Endodermal cell (in vitro differentiated cells): Measurements from ENCODE around the gene LZTS2. TPM values are rescaled to one million over a fixed set of nuclear protein-coding genes. Genes with fewer than 3 reads are reported as not detected.

Source experiments
- DNase-seq: peaks from one replicate; pipeline ENCODE4 v3.0.0-alpha.2; 2017
- H3K27ac ChIP-seq: 2 replicates; pipeline ENCODE4 v1.5.1; 2013; ENCODE audit warnings: mild to moderate bottlenecking, low read depth, low read length, moderate library complexity
- H3K27me3 ChIP-seq: 2 replicates; pipeline ENCODE4 v1.6.1; 2013; ENCODE audit warnings: mild to moderate bottlenecking, low read length, moderate library complexity; ENCODE audit not compliant: insufficient read depth, control insufficient read depth, poor library complexity, severe bottlenecking
- H3K36me3 ChIP-seq: 2 replicates; pipeline ENCODE4 v1.7.0; 2013; ENCODE audit warnings: mild to moderate bottlenecking, low read length, moderate library complexity; ENCODE audit not compliant: control insufficient read depth, insufficient read depth
- H3K4me1 ChIP-seq: one replicate; pipeline ENCODE4 v1.7.0; 2013; ENCODE audit warnings: low read length; ENCODE audit not compliant: control insufficient read depth, insufficient read depth
- H3K4me3 ChIP-seq: 2 replicates; pipeline ENCODE4 v1.5.1; 2013; ENCODE audit warnings: mild to moderate bottlenecking, low read length, moderate library complexity
- H3K9ac ChIP-seq: 2 replicates; pipeline ENCODE4 v1.6.1; 2013; ENCODE audit warnings: mild to moderate bottlenecking, low read length, moderate library complexity; ENCODE audit not compliant: poor library complexity, severe bottlenecking; ENCODE audit errors: extremely low read depth
- H3K9me3 ChIP-seq: 2 replicates; pipeline ENCODE4 v1.6.1; 2013; ENCODE audit warnings: mild to moderate bottlenecking, low read length, moderate library complexity; ENCODE audit not compliant: control insufficient read depth
- H3K27ac Mint-ChIP-seq: 2 replicates; pipeline ENCODE4 v1.8.0; 2020; ENCODE audit warnings: mixed read lengths
- H3K27me3 Mint-ChIP-seq: 2 replicates; pipeline ENCODE4 v1.8.0; 2021; ENCODE audit warnings: mild to moderate bottlenecking, mixed read lengths; ENCODE audit not compliant: insufficient read depth
- H3K36me3 Mint-ChIP-seq: 2 replicates; pipeline ENCODE4 v1.8.0; 2020; ENCODE audit warnings: low read depth, mixed read lengths
- H3K4me1 Mint-ChIP-seq: 2 replicates; pipeline ENCODE4 v1.8.0; 2020; ENCODE audit warnings: mixed read lengths
- H3K4me3 Mint-ChIP-seq: 2 replicates; pipeline ENCODE4 v1.8.0; 2020; ENCODE audit warnings: mild to moderate bottlenecking, moderate library complexity, mixed read lengths
- H3K9me3 Mint-ChIP-seq: 2 replicates; pipeline ENCODE4 v1.8.0; 2020; ENCODE audit warnings: mild to moderate bottlenecking, mixed read lengths
- WGBS, 2 experiments: methylation state at CpG; one replicate each; pipeline versions ENCODE4 v1.1.5 to v1.1.7; 2013; ENCODE audit warnings: missing lambda C conversion rate in 2 of 2, mixed read lengths in 1 of 2; ENCODE audit not compliant: insufficient coverage in 1 of 2, insufficient read length in 1 of 2; 5-methylcytosine and 5-hydroxymethylcytosine counted together
- total RNA-seq, 2 donors: library from RNA; stranded (reverse); fragmentation: NEBNext Ultra II Directional in 1 of 2; extraction: Animal tissue kit (Norgen Biotek cat#: 25700) in 1 of 2; gene quantifications; 2 replicates in 1 of 2; 3 replicates in 1 of 2; pipeline ENCODE4 v1.2.1, GENCODE V29; 2021
- TF ChIP-seq, protein P1 (sequence below): fragments of 200-600 bp; sonication (generic); conservative IDR thresholded peaks from 2 replicates; pipeline ENCODE4 v1.5.0; 2021; ENCODE audit warnings: antibody characterized with exemption, mild to moderate bottlenecking

The LZTS2 gene
- total RNA-seq, 2 donors from 2014 or later: 76.8 to 85.9 TPM

DNA sequence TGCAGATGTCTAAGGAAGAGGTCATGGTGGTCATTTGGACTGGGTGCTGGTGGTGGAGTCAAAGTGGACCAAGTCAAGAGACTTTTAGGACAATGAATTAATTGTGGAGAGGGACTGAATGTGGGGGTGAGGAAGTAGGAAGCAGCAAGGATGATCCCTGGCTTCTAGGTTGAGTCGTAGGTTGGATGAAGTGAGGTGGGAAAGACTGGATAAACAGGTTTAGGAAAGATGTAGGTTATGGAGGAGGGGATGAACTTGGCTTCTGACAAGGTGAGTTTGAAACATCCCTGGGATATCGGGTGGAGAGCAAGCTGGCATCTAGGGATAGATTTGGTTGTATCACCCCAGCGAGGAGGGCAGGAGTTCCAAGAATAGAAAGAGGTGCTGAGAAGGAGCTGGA lies 22.7 kb upstream of the LZTS2 start:
- peaks cover 43% of the 10 kb centered on the region for H3K36me3 Mint-ChIP-seq
- H3K27ac ChIP-seq: no peak overlapping the region
- no peaks in the 10 kb centered on the region for H3K9me3 Mint-ChIP-seq
- H3K4me3 Mint-ChIP-seq: no peak overlapping the region
- H3K27ac Mint-ChIP-seq: no peak overlapping the region
- WGBS, 2 experiments: 82 to 86% methylated on average over 3 of the region's 3 CpGs
- H3K4me1 ChIP-seq: peaks cover 1% of the 10 kb centered on the region
- H3K9ac ChIP-seq: no peak overlapping the region
- DNase-seq: no peak
- TF ChIP-seq, protein P1, sequence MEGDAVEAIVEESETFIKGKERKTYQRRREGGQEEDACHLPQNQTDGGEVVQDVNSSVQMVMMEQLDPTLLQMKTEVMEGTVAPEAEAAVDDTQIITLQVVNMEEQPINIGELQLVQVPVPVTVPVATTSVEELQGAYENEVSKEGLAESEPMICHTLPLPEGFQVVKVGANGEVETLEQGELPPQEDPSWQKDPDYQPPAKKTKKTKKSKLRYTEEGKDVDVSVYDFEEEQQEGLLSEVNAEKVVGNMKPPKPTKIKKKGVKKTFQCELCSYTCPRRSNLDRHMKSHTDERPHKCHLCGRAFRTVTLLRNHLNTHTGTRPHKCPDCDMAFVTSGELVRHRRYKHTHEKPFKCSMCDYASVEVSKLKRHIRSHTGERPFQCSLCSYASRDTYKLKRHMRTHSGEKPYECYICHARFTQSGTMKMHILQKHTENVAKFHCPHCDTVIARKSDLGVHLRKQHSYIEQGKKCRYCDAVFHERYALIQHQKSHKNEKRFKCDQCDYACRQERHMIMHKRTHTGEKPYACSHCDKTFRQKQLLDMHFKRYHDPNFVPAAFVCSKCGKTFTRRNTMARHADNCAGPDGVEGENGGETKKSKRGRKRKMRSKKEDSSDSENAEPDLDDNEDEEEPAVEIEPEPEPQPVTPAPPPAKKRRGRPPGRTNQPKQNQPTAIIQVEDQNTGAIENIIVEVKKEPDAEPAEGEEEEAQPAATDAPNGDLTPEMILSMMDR: no peak
- H3K4me3 ChIP-seq: no peak overlapping the region
- no peaks in the 10 kb centered on the region for H3K27me3 ChIP-seq
- H3K36me3 ChIP-seq: peaks cover 25% of the 10 kb centered on the region
- no peaks in the 10 kb centered on the region for H3K9me3 ChIP-seq
- peaks cover 9% of the 10 kb centered on the region for H3K4me1 Mint-ChIP-seq
- H3K27me3 Mint-ChIP-seq: no peaks in the 10 kb centered on the region

DNA sequence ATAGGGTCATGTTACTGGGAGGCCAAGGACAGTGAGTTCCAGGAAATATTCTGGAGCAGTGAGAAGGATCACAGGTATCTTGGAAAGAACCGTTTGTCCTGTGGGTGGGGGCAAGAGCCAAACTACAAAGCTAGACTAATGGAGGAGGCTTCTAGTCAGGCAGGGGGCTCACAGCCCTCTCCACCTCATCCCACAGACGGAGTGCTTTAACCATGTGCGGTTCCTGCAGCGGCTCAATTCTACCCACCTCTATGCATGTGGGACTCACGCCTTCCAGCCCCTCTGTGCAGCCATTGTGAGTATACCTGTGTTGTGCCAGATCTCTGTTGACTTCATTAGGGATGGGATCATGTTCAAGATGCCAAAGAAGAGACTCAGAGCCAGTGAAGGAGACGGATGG lies 22.2 kb upstream of the LZTS2 start:
- Histone ChIP-seq H3K9ac (no peak overlapping the region), H3K27ac (no peak overlapping the region), H3K4me3 (no peak overlapping the region), H3K27me3 (no peaks in the 10 kb centered on the region), H3K9me3 (no peaks in the 10 kb centered on the region), H3K36me3 (peaks cover 25% of the 10 kb centered on the region), H3K4me1 (no peaks in the 10 kb centered on the region)
- TF ChIP-seq, protein P1: no peak
- no peak overlapping the region for H3K4me3 Mint-ChIP-seq
- H3K27me3 Mint-ChIP-seq: no peaks in the 10 kb centered on the region
- peaks cover 4% of the 10 kb centered on the region for H3K4me1 Mint-ChIP-seq
- H3K36me3 Mint-ChIP-seq: peaks cover 48% of the 10 kb centered on the region
- H3K27ac Mint-ChIP-seq: no peak overlapping the region
- no peak for DNase-seq
- WGBS, 2 experiments: 91 to 95% methylated on average over 5 to 6 of the region's 6 CpGs
- no peaks in the 10 kb centered on the region for H3K9me3 Mint-ChIP-seq

DNA sequence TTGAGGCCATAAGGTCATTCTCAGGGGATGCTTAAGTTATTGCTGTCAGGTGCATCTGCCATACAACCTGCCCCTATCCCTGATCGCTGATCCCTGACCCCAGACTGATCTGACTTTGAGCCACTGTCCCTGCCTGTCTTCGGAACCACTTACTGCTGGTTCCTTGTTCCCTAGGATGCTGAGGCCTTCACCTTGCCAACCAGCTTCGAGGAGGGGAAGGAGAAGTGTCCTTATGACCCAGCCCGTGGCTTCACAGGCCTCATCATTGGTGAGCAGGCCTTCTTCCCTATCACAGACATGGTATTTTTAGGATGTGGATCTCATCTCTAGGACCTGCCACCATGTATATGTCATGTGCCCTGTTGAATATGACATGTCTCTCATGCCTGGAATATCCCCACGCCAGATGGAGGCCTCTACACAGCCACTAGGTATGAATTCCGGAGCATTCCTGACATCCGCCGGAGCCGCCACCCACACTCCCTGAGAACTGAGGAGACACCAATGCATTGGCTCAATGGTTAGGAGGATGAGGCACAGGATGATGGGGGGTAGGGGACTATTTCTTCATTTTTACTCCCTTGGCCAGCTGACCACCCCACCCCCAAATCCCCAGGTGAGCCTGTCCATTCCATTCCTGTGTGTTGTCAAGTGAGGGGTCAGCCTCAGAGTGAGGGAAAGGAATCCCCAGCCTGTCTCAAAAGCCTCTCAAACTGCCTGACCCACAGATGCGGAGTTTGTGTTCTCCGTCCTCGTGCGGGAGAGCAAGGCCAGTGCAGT lies 21.3 kb upstream of the LZTS2 start:
- Mint-ChIP-seq H3K4me3 (no peak overlapping the region), H3K9me3 (no peaks in the 10 kb centered on the region), H3K36me3 (peaks cover 47% of the 10 kb centered on the region), H3K27ac (no peak overlapping the region), H3K27me3 (no peaks in the 10 kb centered on the region), H3K4me1 (no peaks in the 10 kb centered on the region)
- Histone ChIP-seq H3K36me3 (peaks cover 25% of the 10 kb centered on the region), H3K9ac (no peak overlapping the region), H3K9me3 (no peaks in the 10 kb centered on the region), H3K4me3 (no peak overlapping the region), H3K4me1 (no peaks in the 10 kb centered on the region), H3K27ac (no peak overlapping the region), H3K27me3 (no peaks in the 10 kb centered on the region)
- WGBS, 2 experiments: 94 to 99% methylated on average over 11 to 13 of the region's 13 CpGs
- TF ChIP-seq, protein P1: no peak
- no peak for DNase-seq
